Neutrophil (primary cell): ENCODE results near the gene LIPJ.

ENCODE experiments used
- H3K27ac ChIP-seq: fragments of 200-600 bp; sonication (generic); 2 replicates; pipeline ENCODE4 v1.5.1; 2016; ENCODE audit warnings: mild to moderate bottlenecking, moderate library complexity
- H3K27me3 ChIP-seq: fragments of 200-600 bp; sonication (generic); 2 replicates; pipeline ENCODE4 v1.6.0; 2016; ENCODE audit warnings: mild to moderate bottlenecking
- H3K36me3 ChIP-seq: fragments of 200-600 bp; sonication (generic); 2 replicates; pipeline ENCODE4 v1.5.1; 2017
- H3K4me1 ChIP-seq, 2 experiments: fragments of 200-600 bp in 1 of 2; sonication (generic) in 1 of 2; 1 replicate in 1 of 2; 2 replicates in 1 of 2; pipeline versions ENCODE4 v1.5.1 to v1.6.1; 2013 to 2016; ENCODE audit warnings: low read depth in 1 of 2, low read length in 1 of 2, mild to moderate bottlenecking in 1 of 2, moderate library complexity in 1 of 2; ENCODE audit not compliant: control insufficient read depth in 1 of 2, insufficient read depth in 1 of 2
- H3K4me3 ChIP-seq, 2 experiments: fragments of 200-600 bp in 1 of 2; sonication (generic) in 1 of 2; 1 replicate in 1 of 2; 2 replicates in 1 of 2; pipeline ENCODE4 v1.5.1; 2013 to 2016; ENCODE audit warnings: low read depth in 1 of 2, low read length in 1 of 2, mild to moderate bottlenecking in 1 of 2, moderate library complexity in 1 of 2
- H3K9me3 ChIP-seq: fragments of 200-600 bp; sonication (generic); 2 replicates; pipeline ENCODE4 v1.5.1; 2016
- TF ChIP-seq, protein P1 (sequence below): fragments of 200-600 bp; sonication (generic); IDR thresholded peaks from 2 replicates; pipeline ENCODE4 v1.5.1; 2016; ENCODE audit warnings: antibody characterized with exemption

Gene LIPJ

DNA sequence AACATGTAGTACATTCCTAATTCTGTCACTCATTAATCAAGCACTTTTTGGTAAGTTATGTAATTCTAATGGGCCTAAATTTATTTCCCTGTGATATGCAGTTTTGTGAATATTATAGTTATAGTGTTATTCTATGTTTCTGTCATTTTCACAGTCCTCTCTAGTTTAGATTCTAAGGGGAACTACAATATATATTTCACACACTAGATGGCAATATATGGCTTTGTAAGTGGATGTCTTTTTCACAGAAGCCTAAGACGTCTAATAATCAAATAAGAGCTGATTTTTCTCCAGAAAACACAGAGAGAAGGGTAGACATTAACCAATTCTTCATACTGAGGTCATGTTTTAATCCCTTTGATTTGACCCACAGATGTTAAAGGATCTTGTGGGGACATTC is 21.5 kb upstream of the LIPJ start:
- no peak overlapping the region for H3K27ac ChIP-seq
- H3K4me3 ChIP-seq: no peak overlapping the region
- H3K27me3 ChIP-seq: no peaks in the 10 kb centered on the region
- no peaks in the 10 kb centered on the region for H3K4me1 ChIP-seq
- TF ChIP-seq, protein P1, sequence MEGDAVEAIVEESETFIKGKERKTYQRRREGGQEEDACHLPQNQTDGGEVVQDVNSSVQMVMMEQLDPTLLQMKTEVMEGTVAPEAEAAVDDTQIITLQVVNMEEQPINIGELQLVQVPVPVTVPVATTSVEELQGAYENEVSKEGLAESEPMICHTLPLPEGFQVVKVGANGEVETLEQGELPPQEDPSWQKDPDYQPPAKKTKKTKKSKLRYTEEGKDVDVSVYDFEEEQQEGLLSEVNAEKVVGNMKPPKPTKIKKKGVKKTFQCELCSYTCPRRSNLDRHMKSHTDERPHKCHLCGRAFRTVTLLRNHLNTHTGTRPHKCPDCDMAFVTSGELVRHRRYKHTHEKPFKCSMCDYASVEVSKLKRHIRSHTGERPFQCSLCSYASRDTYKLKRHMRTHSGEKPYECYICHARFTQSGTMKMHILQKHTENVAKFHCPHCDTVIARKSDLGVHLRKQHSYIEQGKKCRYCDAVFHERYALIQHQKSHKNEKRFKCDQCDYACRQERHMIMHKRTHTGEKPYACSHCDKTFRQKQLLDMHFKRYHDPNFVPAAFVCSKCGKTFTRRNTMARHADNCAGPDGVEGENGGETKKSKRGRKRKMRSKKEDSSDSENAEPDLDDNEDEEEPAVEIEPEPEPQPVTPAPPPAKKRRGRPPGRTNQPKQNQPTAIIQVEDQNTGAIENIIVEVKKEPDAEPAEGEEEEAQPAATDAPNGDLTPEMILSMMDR: no peak
- no peaks in the 10 kb centered on the region for H3K36me3 ChIP-seq
- H3K9me3 ChIP-seq: no peaks in the 10 kb centered on the region

- Histone ChIP-seq H3K27ac (peak overlapping the region; percentile 81), H3K4me3 (peak overlapping the region; percentile 76 to 91), H3K9me3 (no peaks in the 10 kb centered on the region), H3K36me3 (no peaks in the 10 kb centered on the region), H3K4me1 (peaks cover 10% of the 10 kb centered on the region in 2 experiments), H3K27me3 (no peaks in the 10 kb centered on the region)
- TF ChIP-seq, protein P1: no peak
These were observed 4.2 kb upstream of the LIPJ start for GRCh38 chr10:88582411-88582805.

- Histone ChIP-seq H3K27ac (peak within 1 kb of the TSS; percentile 81), H3K9me3 (no peaks in the 10 kb centered on the region), H3K27me3 (no peaks in the 10 kb centered on the region), H3K36me3 (no peaks in the 10 kb centered on the region), H3K4me3 (peak within 1 kb of the TSS; percentile 76 to 91), H3K4me1 (peaks cover 10% of the 10 kb centered on the region in 2 experiments)
- TF ChIP-seq, protein P1: peak; percentile 76
These were observed 3.6 kb upstream of the LIPJ start, which contains the start of gene RNLS for GRCh38 chr10:88582806-88583583. RNLS (minus strand) TSS chr10:88583318.

DNA sequence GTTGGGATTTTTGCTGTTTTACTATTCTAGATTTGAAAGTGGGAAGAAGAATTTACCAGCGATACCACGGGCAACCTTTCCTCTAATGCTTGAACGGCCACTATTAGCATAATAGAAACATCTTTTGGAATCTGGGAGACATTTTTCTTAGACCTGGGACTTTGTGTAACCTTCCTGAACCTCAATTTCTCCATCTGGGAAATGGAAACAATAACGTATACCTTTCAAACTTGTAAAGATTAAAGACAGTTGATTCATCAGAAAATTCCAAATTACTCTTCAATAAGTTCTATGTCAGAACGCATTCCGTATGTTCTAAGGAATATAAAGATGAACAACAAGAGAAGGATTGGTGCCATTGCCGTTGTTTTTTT is 3.0 kb upstream of the LIPJ start:
- Histone ChIP-seq H3K4me3 (peak overlapping the region; percentile 76 to 91), H3K4me1 (peaks cover 10% of the 10 kb centered on the region in 2 experiments), H3K9me3 (no peaks in the 10 kb centered on the region), H3K27me3 (no peaks in the 10 kb centered on the region), H3K27ac (peak overlapping the region; percentile 81), H3K36me3 (no peaks in the 10 kb centered on the region)
- TF ChIP-seq, protein P1: no peak

- TF ChIP-seq, protein P1: no peak
- Histone ChIP-seq H3K27ac (no peak overlapping the region), H3K4me1 (peaks cover 2 to 4% of the 10 kb centered on the region in 2 experiments), H3K4me3 (no peak overlapping the region), H3K27me3 (no peaks in the 10 kb centered on the region), H3K9me3 (no peaks in the 10 kb centered on the region), H3K36me3 (no peaks in the 10 kb centered on the region)
These were observed 5.8 kb downstream of the LIPJ start for GRCh38 chr10:88592381-88592780.
